ENCODE data around the gene SAMD9L.

The SAMD9L gene

GRCh38 chr7:93148144-93148543 is at the start of gene SAMD9L:
SAMD9L (minus strand) TSS chr7:93148385; CDS start chr7:93135971, 12,414 bp downstream.
- peak; percentile 37 for DNase-seq (ENCODE audit: low spot score)

- no peak for DNase-seq (ENCODE audit: low spot score)
Measured at GRCh38 chr7:93196336-93196735, 48.2 kb upstream of the SAMD9L start.

GRCh38 chr7:93194386-93194785 is 46.2 kb upstream of the SAMD9L start:
- peak; percentile 55 for DNase-seq (ENCODE audit: low spot score)

- DNase-seq (ENCODE audit: low spot score), result no peak
Measured at GRCh38 chr7:93188870-93189634, 40.9 kb upstream of the SAMD9L start.

GRCh38 chr7:93185303-93186027 is 37.3 kb upstream of the SAMD9L start:
- no peak for DNase-seq (ENCODE audit: low spot score)

- no peak for DNase-seq (ENCODE audit: low spot score)
Measured at GRCh38 chr7:93179173-93179572, 31.0 kb upstream of the SAMD9L start.

GRCh38 chr7:93178213-93178612 is 30.0 kb upstream of the SAMD9L start:
- DNase-seq (ENCODE audit: low spot score), result peak; percentile 28

GRCh38 chr7:93176992-93177580 is 28.9 kb upstream of the SAMD9L start:
- no peak for DNase-seq (ENCODE audit: low spot score)

GRCh38 chr7:93175219-93175618 is 27.0 kb upstream of the SAMD9L start:
- DNase-seq (ENCODE audit: low spot score), result no peak

- no peak for DNase-seq (ENCODE audit: low spot score)
Measured at GRCh38 chr7:93172683-93173082, 24.5 kb upstream of the SAMD9L start.

- DNase-seq (ENCODE audit: low spot score), result no peak
Measured at GRCh38 chr7:93171606-93172226, 23.5 kb upstream of the SAMD9L start.

GRCh38 chr7:93165447-93165846 is 17.3 kb upstream of the SAMD9L start:
- peak; percentile 22 for DNase-seq (ENCODE audit: low spot score)

- DNase-seq (ENCODE audit: low spot score), result no peak
Measured at GRCh38 chr7:93164766-93165165, 16.6 kb upstream of the SAMD9L start.

- no peak for DNase-seq (ENCODE audit: low spot score)
Measured at GRCh38 chr7:93161181-93161762, 13.1 kb upstream of the SAMD9L start.

- peak; percentile 46 for DNase-seq (ENCODE audit: low spot score)
Measured at GRCh38 chr7:93160410-93160809, 12.2 kb upstream of the SAMD9L start.

GRCh38 chr7:93159490-93159889 is 11.3 kb upstream of the SAMD9L start:
- DNase-seq (ENCODE audit: low spot score), result no peak

- peak; percentile 70 for DNase-seq (ENCODE audit: low spot score)
Measured at GRCh38 chr7:93156884-93157283, 8.7 kb upstream of the SAMD9L start.

GRCh38 chr7:93150200-93150835 is 2.1 kb upstream of the SAMD9L start:
- DNase-seq (ENCODE audit: low spot score), result peak; percentile 59

GRCh38 chr7:93148727-93149126 is 542 bp upstream of the SAMD9L start:
- no peak for DNase-seq (ENCODE audit: low spot score)

GRCh38 chr7:93147363-93147762 is 822 bp downstream of the SAMD9L start:
- DNase-seq (ENCODE audit: low spot score), result peak; percentile 46

- DNase-seq (ENCODE audit: low spot score), result no peak
Measured at GRCh38 chr7:93146472-93147141, 1.6 kb downstream of the SAMD9L start.

Data from kidney tubule cell (primary cell).